Mucosa of descending colon (tissue), 3 donors: ENCODE data around the gene CAPN2. TPM values are rescaled to one million over a fixed set of nuclear protein-coding genes. Genes with fewer than 3 reads are reported as not detected.

Experiments used
- ATAC-seq: fragments of 200-7000 bp; cut with Tn5 transposase; one replicate; pipeline ENCODE4 v1.9.1; 2020; ENCODE audit warnings: mild to moderate bottlenecking, moderate library complexity
- DNase-seq, 3 donors: peaks; one replicate each; pipeline ENCODE4 v3.0.0-alpha.2; 2020
- H3K36me3 ChIP-seq: fragments of 200-600 bp; one replicate; pipeline ENCODE4 v1.8.0; 2021; ENCODE audit warnings: low read depth, mild to moderate bottlenecking
- H3K4me1 ChIP-seq: fragments of 200-600 bp; one replicate; pipeline ENCODE4 v1.8.0; 2021; ENCODE audit warnings: low read depth, mild to moderate bottlenecking
- H3K4me3 ChIP-seq: fragments of 200-600 bp; one replicate; pipeline ENCODE4 v1.8.0; 2021; ENCODE audit warnings: mild to moderate bottlenecking
- H3K9me3 ChIP-seq: fragments of 200-600 bp; one replicate; pipeline ENCODE4 v1.8.0; 2021; ENCODE audit warnings: mild to moderate bottlenecking
- intact Hi-C, 2 donors: fragments of 100-400 bp; cut with DNase I in 1 of 2; cut with micrococcal nuclease in 1 of 2; formaldehyde crosslinking; loops; one replicate each; pipeline versions ENCODE4 v1.11.0 to v1.11.1; 2022; cut with DNase I, micrococcal nuclease
- total RNA-seq, 3 donors: library from RNA; stranded (reverse); fragmentation: NEBNext Ultra II Directional in 2 of 3; extraction: Animal tissue kit (Norgen Biotek cat#: 25700) in 2 of 3; gene quantifications; one replicate each; pipeline versions ENCODE4 v1.2.1 to v1.2.4, GENCODE V29; 2021 to 2023
- TF ChIP-seq, protein P1 (sequence below): fragments of 200-600 bp; IDR thresholded peaks from one replicate; pipeline ENCODE4 v1.8.0; 2022; ENCODE audit warnings: antibody characterized with exemption, mild to moderate bottlenecking
- donor health status: DM: no; HTN: no; CAD: no; lungs with moderate emphysema.
- donor health status: DM: no; HTN: no; CAD: no.
- donor health status: DM: no; HTN: yes; CAD: no.

The CAPN2 gene
- total RNA-seq, 3 donors from 2014 or later: 200 to 417 (median 305) TPM

DNA sequence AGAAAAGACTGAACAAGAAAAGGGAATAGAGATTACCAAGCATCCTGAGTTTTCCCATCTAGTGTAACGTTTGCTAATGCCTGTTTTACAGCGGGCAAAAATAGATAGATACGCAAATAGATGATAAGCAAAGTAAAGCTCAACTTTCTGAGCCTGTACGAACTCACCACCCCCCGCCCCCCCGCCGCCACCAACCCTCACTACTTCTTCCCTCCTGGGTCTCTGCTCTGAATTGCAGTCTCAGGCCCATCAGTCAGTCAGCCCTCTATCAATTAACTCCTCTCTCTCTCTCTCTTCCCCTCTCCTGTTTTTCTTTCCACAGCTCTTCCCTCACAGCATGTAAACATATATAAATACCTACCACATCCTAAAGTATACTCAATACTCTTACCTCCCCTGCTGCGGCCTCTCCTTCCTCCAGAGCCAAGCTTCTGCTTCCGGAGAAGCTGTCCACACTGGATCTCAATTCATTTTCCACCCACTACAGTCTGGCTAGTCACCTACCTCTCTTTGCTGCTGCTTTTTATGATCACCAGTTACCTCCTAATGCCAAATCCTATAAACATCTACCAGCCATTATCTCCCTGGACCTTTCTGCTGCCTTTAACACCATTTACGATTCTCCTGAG lies 64.6 kb downstream of the CAPN2 start:
- Histone ChIP-seq H3K4me1 (no peaks in the 10 kb centered on the region), H3K9me3 (no peaks in the 10 kb centered on the region), H3K36me3 (no peaks in the 10 kb centered on the region), H3K4me3 (no peak overlapping the region)
- intact Hi-C loops: no loop called here
- TF ChIP-seq, protein P1, sequence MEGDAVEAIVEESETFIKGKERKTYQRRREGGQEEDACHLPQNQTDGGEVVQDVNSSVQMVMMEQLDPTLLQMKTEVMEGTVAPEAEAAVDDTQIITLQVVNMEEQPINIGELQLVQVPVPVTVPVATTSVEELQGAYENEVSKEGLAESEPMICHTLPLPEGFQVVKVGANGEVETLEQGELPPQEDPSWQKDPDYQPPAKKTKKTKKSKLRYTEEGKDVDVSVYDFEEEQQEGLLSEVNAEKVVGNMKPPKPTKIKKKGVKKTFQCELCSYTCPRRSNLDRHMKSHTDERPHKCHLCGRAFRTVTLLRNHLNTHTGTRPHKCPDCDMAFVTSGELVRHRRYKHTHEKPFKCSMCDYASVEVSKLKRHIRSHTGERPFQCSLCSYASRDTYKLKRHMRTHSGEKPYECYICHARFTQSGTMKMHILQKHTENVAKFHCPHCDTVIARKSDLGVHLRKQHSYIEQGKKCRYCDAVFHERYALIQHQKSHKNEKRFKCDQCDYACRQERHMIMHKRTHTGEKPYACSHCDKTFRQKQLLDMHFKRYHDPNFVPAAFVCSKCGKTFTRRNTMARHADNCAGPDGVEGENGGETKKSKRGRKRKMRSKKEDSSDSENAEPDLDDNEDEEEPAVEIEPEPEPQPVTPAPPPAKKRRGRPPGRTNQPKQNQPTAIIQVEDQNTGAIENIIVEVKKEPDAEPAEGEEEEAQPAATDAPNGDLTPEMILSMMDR: no peak
- no peak for ATAC-seq
- no peak for DNase-seq

DNA sequence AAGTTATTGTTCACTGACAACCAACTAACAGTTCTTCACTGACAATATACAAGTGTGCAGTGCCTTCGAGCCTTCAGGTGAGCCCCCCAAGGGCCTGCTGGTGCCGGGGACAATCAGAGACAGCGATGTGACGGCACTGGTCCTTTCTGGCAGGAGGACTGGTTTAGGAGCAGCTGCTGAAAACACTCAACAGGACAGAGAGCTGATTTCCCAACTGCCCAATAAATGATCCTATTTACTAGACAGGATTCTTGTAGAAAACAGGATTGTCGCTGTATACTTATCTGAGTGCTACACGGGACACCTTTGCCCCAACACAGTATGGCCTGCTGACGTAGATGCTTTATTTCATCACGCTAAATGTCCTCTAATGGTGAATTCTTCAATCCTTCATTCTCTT lies 68.0 kb downstream of the CAPN2 start:
- intact Hi-C loops: no loop called here
- TF ChIP-seq, protein P1: no peak
- Histone ChIP-seq H3K9me3 (no peaks in the 10 kb centered on the region), H3K4me3 (no peak overlapping the region), H3K36me3 (no peaks in the 10 kb centered on the region), H3K4me1 (no peaks in the 10 kb centered on the region)
- DNase-seq (no peak), ATAC-seq (no peak)

DNA sequence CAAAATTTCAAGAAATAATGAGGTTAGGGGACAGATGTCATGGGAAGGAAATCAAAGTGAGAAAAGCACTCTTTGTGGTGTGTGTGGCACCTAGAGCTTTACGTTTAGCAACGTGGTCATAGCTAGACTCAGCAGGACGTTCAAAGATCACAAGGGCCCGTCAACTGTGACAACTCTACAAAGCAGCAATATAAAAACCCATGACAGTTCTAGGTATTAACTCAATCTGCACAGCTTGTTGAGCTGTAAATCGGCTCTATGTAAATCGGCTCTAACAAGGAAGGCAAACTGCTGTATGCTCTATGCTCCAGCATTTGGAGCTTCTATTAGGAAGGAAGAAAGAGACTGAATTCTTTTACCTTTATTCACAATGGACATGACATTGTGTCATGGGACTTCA lies 68.6 kb downstream of the CAPN2 start:
- Histone ChIP-seq H3K9me3 (no peaks in the 10 kb centered on the region), H3K4me3 (no peak overlapping the region), H3K36me3 (no peaks in the 10 kb centered on the region), H3K4me1 (no peaks in the 10 kb centered on the region)
- ATAC-seq: no peak
- intact Hi-C loops: no loop called here
- TF ChIP-seq, protein P1: no peak
- DNase-seq: no peak

DNA sequence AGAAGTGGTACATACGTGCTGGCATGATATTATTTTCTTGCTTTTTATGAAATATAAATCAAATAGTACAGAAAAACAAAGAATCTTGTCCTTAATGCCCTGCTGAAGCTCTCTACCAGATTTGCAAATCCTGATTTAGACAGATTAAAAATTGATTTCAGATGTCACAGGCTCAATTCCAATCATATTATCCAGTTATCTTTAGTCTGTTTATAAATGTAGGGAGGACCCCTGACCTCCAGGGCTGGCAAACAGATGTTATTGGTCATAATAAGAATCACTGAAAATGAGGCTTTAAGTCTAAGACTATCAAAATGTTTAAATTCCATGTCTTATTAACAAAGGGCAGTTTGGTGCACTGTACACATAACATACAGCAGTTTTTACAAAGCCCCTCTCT lies 71.3 kb downstream of the CAPN2 start:
- intact Hi-C loops: no loop called here
- no peaks in the 10 kb centered on the region for H3K9me3 ChIP-seq
- DNase-seq (no peak), ATAC-seq (no peak)
- no peaks in the 10 kb centered on the region for H3K36me3 ChIP-seq
- no peaks in the 10 kb centered on the region for H3K4me1 ChIP-seq
- no peak overlapping the region for H3K4me3 ChIP-seq
- TF ChIP-seq, protein P1: no peak

DNA sequence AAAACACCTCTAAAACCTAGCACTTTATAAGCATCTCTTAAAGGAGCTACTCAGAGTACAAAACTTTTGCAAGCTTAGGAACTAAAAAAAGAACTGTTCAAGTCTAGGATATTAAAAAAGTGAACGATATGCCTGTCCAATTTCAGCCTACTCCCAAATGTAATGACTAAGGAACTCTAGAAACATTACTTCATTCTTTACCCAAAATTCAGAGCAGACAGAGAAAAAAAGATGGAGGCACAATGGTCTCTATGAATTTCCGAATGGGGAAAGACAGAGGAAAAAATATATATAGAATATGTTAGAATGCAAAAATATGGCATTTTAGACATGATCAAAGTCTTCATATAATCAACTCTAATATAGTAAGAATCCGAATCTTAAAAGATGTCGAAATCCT lies 72.2 kb downstream of the CAPN2 start:
- ATAC-seq (no peak), DNase-seq (no peak)
- H3K4me3 ChIP-seq: no peak overlapping the region
- H3K4me1 ChIP-seq: no peaks in the 10 kb centered on the region
- H3K9me3 ChIP-seq: no peaks in the 10 kb centered on the region
- no peaks in the 10 kb centered on the region for H3K36me3 ChIP-seq
- intact Hi-C loops: no loop called here
- TF ChIP-seq, protein P1: no peak

DNA sequence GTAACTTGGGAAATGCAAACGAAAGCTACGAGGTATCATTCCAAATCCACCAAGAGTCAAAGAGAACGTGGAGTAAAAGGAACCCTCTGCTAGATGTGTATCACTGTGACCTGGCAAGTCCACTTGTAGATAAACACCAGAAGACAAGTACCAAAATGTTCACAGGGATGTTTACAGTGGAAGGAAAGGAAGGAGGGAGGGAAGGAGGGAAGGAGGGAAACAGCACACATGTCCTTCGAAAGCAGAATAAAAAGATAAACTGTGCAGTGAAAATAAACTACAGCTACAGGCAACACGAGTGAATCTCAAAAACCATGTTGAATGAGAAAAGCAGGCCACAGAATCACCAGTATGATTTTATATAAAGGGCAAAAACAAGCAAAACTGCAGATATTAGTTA lies 73.5 kb downstream of the CAPN2 start:
- no peaks in the 10 kb centered on the region for H3K4me1 ChIP-seq
- DNase-seq (no peak), ATAC-seq (no peak)
- H3K4me3 ChIP-seq: no peak overlapping the region
- TF ChIP-seq, protein P1: no peak
- H3K9me3 ChIP-seq: no peaks in the 10 kb centered on the region
- no peaks in the 10 kb centered on the region for H3K36me3 ChIP-seq
- intact Hi-C loops: no loop called here
